IMR-90 (cell line): ENCODE measurements around the gene NKAIN2. TPM values are rescaled to one million over a fixed set of nuclear protein-coding genes. Genes with fewer than 3 reads are reported as not detected.

Experiments
- ATAC-seq: fragments of 200-7000 bp; cut with Tn5 transposase; 2 replicates; pipeline ENCODE4 v1.9.1; 2020; ENCODE audit warnings: low read depth, mild to moderate bottlenecking, moderate library complexity
- BruUV-seq: library from RNA; stranded (reverse); fragments of 400-500 nt; replicated peaks from 2 replicates; lab custom pipeline; 2021; lab: Mats Ljungman, UMichigan
- CTCF ChIA-PET: fragments of 300-600 bp; formaldehyde crosslinking; extraction: SDS; loops from one replicate; lab custom pipeline; 2021; ENCODE audit warnings: antibody characterized with exemption; lab: Yijun Ruan, JAX
- POLR2A ChIA-PET: fragments of 300-600 bp; sonication (Branson Sonifier 250); formaldehyde crosslinking; loops from one replicate; lab custom pipeline; 2022; ENCODE audit warnings: antibody characterized with exemption; ENCODE audit not compliant: unreplicated experiment; lab: Charles Lee
- DNase-seq: peaks from one replicate; pipeline ENCODE4 v3.0.0; 2013
- H2AFZ ChIP-seq: replicated peaks from 2 replicates; pipeline ENCODE3; 2013; ENCODE audit warnings: low read length, mild to moderate bottlenecking; ENCODE audit not compliant: poor library complexity
- H2AK5ac ChIP-seq: 2 replicates; pipeline ENCODE4 v1.6.1; 2013; ENCODE audit warnings: low read depth, low read length, inconsistent platforms
- H2AK9ac ChIP-seq: replicated peaks from 2 replicates; pipeline ENCODE3; 2013; ENCODE audit warnings: mild to moderate bottlenecking, low read depth, low read length, moderate library complexity; ENCODE audit not compliant: poor library complexity
- H2BK120ac ChIP-seq: 2 replicates; pipeline ENCODE4 v1.6.1; 2013; ENCODE audit warnings: low read depth, low read length, inconsistent platforms
- H2BK15ac ChIP-seq: 3 replicates; pipeline ENCODE4 v1.6.1; 2013; ENCODE audit warnings: low read depth, low read length, inconsistent platforms
- H2BK20ac ChIP-seq: 2 replicates; pipeline ENCODE4 v1.6.1; 2013; ENCODE audit warnings: low read depth, mild to moderate bottlenecking, inconsistent platforms, low read length, moderate library complexity
- H2BK5ac ChIP-seq: 2 replicates; pipeline ENCODE4 v1.6.1; 2013; ENCODE audit warnings: mild to moderate bottlenecking, low read depth, low read length, inconsistent platforms; ENCODE audit not compliant: poor library complexity, severe bottlenecking
- H3K14ac ChIP-seq: replicated peaks from 2 replicates; pipeline ENCODE4 v1.6.1; 2013; ENCODE audit warnings: low read depth, low read length, inconsistent platforms
- H3K18ac ChIP-seq: 2 replicates; pipeline ENCODE4 v1.6.1; 2013; ENCODE audit warnings: low read depth, low read length, control low read depth
- H3K23ac ChIP-seq: 2 replicates; pipeline ENCODE4 v1.6.1; 2013; ENCODE audit warnings: low read depth, low read length, inconsistent platforms
- H3K27ac ChIP-seq: 2 replicates; pipeline ENCODE4 v1.5.1; 2013; ENCODE audit warnings: mild to moderate bottlenecking, control low read depth, low read length; ENCODE audit not compliant: insufficient read depth
- H3K27me3 ChIP-seq: 2 replicates; pipeline ENCODE4 v1.6.1; 2013; ENCODE audit warnings: low read length; ENCODE audit not compliant: control insufficient read depth, insufficient read depth
- H3K36me3 ChIP-seq: 2 replicates; pipeline ENCODE4 v1.6.1; 2013; ENCODE audit warnings: low read length, mixed read lengths; ENCODE audit not compliant: control insufficient read depth, insufficient read depth
- H3K4ac ChIP-seq: 2 replicates; pipeline ENCODE4 v1.6.1; 2013; ENCODE audit warnings: low read depth, low read length, inconsistent platforms
- H3K4me1 ChIP-seq: 2 replicates; pipeline ENCODE4 v1.6.1; 2013; ENCODE audit warnings: low read length, mixed read lengths; ENCODE audit not compliant: control insufficient read depth, insufficient read depth
- H3K4me2 ChIP-seq: 2 replicates; pipeline ENCODE4 v1.6.1; 2013; ENCODE audit warnings: low read depth, mild to moderate bottlenecking, control low read depth, low read length, moderate library complexity
- H3K4me3 ChIP-seq: 2 replicates; pipeline ENCODE4 v1.5.1; 2013; ENCODE audit warnings: low read depth, mild to moderate bottlenecking, control low read depth, low read length, moderate library complexity; ENCODE audit not compliant: insufficient read depth
- H3K56ac ChIP-seq: 2 replicates; pipeline ENCODE4 v1.6.1; 2013; ENCODE audit warnings: low read length, inconsistent platforms; ENCODE audit not compliant: insufficient read depth; ENCODE audit errors: extremely low read depth
- H3K79me1 ChIP-seq, 2 experiments: 2 replicates each; pipeline ENCODE4 v1.6.1; 2013; ENCODE audit warnings: low read length in 2 of 2, inconsistent platforms in 1 of 2, low read depth in 1 of 2
- H3K9ac ChIP-seq: 2 replicates; pipeline ENCODE4 v1.6.1; 2013; ENCODE audit warnings: low read depth, low read length, control low read depth
- H3K9me1 ChIP-seq: 2 replicates; pipeline ENCODE4 v1.6.1; 2013; ENCODE audit warnings: low read length, inconsistent platforms; ENCODE audit not compliant: insufficient read depth
- H3K9me3 ChIP-seq: 2 replicates; pipeline ENCODE4 v1.6.1; 2013; ENCODE audit warnings: low read length; ENCODE audit not compliant: control insufficient read depth, insufficient read depth
- H4K20me1 ChIP-seq: 2 replicates; pipeline ENCODE4 v1.6.1; 2013; ENCODE audit warnings: low read length, inconsistent platforms; ENCODE audit not compliant: insufficient read depth
- H4K5ac ChIP-seq: 2 replicates; pipeline ENCODE4 v1.6.1; 2013; ENCODE audit warnings: mild to moderate bottlenecking, low read depth, low read length, control low read depth
- H4K8ac ChIP-seq, 2 experiments: 2 replicates each; pipeline ENCODE4 v1.6.1; 2013; ENCODE audit warnings: low read depth in 2 of 2, low read length in 2 of 2, control low read depth in 1 of 2, inconsistent platforms in 1 of 2
- H4K91ac ChIP-seq: 2 replicates; pipeline ENCODE4 v1.6.1; 2013; ENCODE audit warnings: low read depth, low read length, inconsistent platforms; ENCODE audit not compliant: insufficient read depth
- MAFK ChIP-seq: IDR thresholded peaks from 2 replicates; pipeline ENCODE4 v1.6.1; 2012; ENCODE audit warnings: low read depth, low read length, improper control_type of control experiment
- NFE2L2 ChIP-seq: fragments of 150-350 bp; IDR thresholded peaks from 2 replicates; pipeline ENCODE4 v1.6.1; 2016; ENCODE audit warnings: low read depth, mild to moderate bottlenecking, low read length
- WGBS, 2 experiments: methylation state at CpG; one replicate each; pipeline versions ENCODE4 v1.1.5 to v1.1.7; 2013; ENCODE audit warnings: missing lambda C conversion rate in 2 of 2; ENCODE audit not compliant: insufficient read length in 1 of 2; ENCODE audit errors: extremely low coverage in 2 of 2; 5-methylcytosine and 5-hydroxymethylcytosine counted together
- dilution Hi-C: fragments of 300-500 bp; cut with HindIII; formaldehyde crosslinking; loops from one replicate; pipeline ENCODE4 v1.14.3; 2018; ENCODE audit warnings: low sequenced_read_pairs; ENCODE audit not compliant: unreplicated experiment
- in situ Hi-C: fragments of 300-500 bp; cut with MboI; formaldehyde crosslinking; loops from 3 replicates; pipeline ENCODE4 v1.14.3; 2019; ENCODE audit warnings: low sequenced_read_pairs, inconsistent platforms, mixed read lengths
- intact Hi-C: fragments of 100-400 bp; cut with micrococcal nuclease; formaldehyde crosslinking; loops from 2 replicates; pipeline ENCODE4 v1.10.0; 2022
- polyA plus RNA-seq, 3 experiments: library from polyadenylated mRNA; depleted of rRNA; stranded (reverse); fragments of >200 nt; gene quantifications; 2 replicates each; pipeline ENCODE4 v1.2.3, GENCODE V29; 2012; ENCODE audit warnings: low replicate concordance in 1 of 3
- total RNA-seq: library from RNA; depleted of rRNA; stranded (reverse); fragments of >200 nt; gene quantifications from 2 replicates; pipeline ENCODE4 v1.2.3, GENCODE V29; 2012

Gene NKAIN2
- total and polyA plus RNA-seq, 2 of the 4 experiments (the other 2 are of a cell fraction) = not detected

- Histone ChIP-seq H2BK20ac (no peak overlapping the region), H2AK5ac (no peak overlapping the region), H4K8ac (no peak overlapping the region), H3K36me3 (no peaks in the 10 kb centered on the region), H3K27ac (no peak overlapping the region), H3K14ac (no peak overlapping the region), H3K27me3 (no peaks in the 10 kb centered on the region), H3K23ac (no peak overlapping the region), H3K9me1 (no peaks in the 10 kb centered on the region), H4K20me1 (no peaks in the 10 kb centered on the region), H4K91ac (no peak overlapping the region), H3K4me2 (no peak overlapping the region), H4K5ac (no peak overlapping the region), H2AFZ (no peak overlapping the region), H3K18ac (no peak overlapping the region), H3K9ac (no peak overlapping the region), H3K9me3 (no peaks in the 10 kb centered on the region), H3K56ac (no peak overlapping the region), H3K4me1 (no peaks in the 10 kb centered on the region), H2BK5ac (no peak overlapping the region), H2BK120ac (no peak overlapping the region), H3K4ac (no peak overlapping the region), H2BK15ac (no peak overlapping the region), H3K4me3 (no peak overlapping the region), H3K79me1 (no peaks in the 10 kb centered on the region), H2AK9ac (no peak overlapping the region)
- ChIA-PET POLR2A (no interaction called here), CTCF (interaction anchor here (0.5 kb wide), 1 partner anchor 214 kb away, joined by 3 read pairs; no protein-coding TSS in a partner anchor)
- TF ChIP-seq MAFK (no peak), NFE2L2 (no peak)
- intact Hi-C loops (no loop called here), in situ Hi-C loops (no loop called here), dilution Hi-C loops (no loop called here)
- ATAC-seq (no peak), DNase-seq (no peak)
- no CpG with 5 or more reads among the region's 1 CpG for WGBS, 2 experiments
- no TSS peak for BruUV-seq
Observed at GRCh38 chr6:124330197-124330596, 526.5 kb downstream of the NKAIN2 start.
